HCT116 (cell line): ENCODE results near the gene CAVIN2.

Experiments used
- JUND ChIP-seq: IDR thresholded peaks from 2 replicates; pipeline ENCODE4 v1.6.1; 2012
- RAD21 ChIP-seq: IDR thresholded peaks from 2 replicates; pipeline ENCODE4 v1.6.1; 2012; ENCODE audit warnings: low read depth, mild to moderate bottlenecking
- TCF7L2 ChIP-seq: IDR thresholded peaks from 2 replicates; pipeline ENCODE4 v1.7.0; 2011; ENCODE audit warnings: borderline replicate concordance, inconsistent platforms; ENCODE audit not compliant: insufficient read depth, insufficient read length; ENCODE audit errors: extremely low read depth
- ZNF274 ChIP-seq: fragments of 200-500 bp; sonication (Bioruptor generic); IDR thresholded peaks from 2 replicates; pipeline ENCODE4 v1.6.1; 2014; ENCODE audit warnings: mild to moderate bottlenecking, low read depth, low read length, inconsistent platforms
- TF ChIP-seq, protein P1 (sequence below), 3 experiments: fragments of 200-600 bp in 1 of 3; sonication (generic) in 1 of 3; IDR thresholded peaks in 2 of 3; conservative IDR thresholded peaks in 1 of 3; 2 replicates each; pipeline ENCODE4 v1.5.1; 2012 to 2017; ENCODE audit warnings: low read depth in 2 of 3, low read length in 2 of 3, antibody characterized with exemption in 1 of 3, borderline replicate concordance in 1 of 3, control low read depth in 1 of 3, mild to moderate bottlenecking in 1 of 3, mixed read lengths in 1 of 3, mixed run types in 1 of 3, moderate library complexity in 1 of 3; ENCODE audit not compliant: insufficient read depth in 1 of 3
- TF ChIP-seq, protein P2 (sequence below): IDR thresholded peaks from 2 replicates; pipeline ENCODE4 v1.6.1; 2012; ENCODE audit warnings: low read depth

DNA sequence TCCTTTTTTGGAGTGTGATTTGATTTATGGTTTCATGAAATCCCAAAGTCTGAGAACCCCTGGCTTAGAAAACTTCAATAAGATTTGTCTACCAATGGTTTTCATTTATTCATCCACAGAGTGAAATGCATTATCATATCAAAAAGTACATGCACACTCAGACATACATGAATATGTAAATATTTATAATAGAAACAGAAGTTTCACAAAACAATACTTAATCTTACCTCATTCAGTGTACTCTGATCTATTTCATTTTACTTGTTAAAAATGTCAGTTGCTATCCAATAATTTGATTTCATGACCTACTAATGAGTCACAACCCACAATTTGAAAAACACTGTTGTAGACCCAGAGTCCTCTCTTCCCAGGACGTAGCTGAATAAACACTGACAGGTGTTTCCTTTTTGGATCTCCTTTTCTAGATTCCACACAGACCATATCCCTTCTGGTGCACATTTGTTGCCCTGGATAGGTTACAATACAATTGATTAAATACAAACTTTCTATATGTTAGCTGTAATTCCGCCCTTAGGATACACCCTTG is 10.4 kb upstream of the CAVIN2 start:
- TF ChIP-seq, protein P1, sequence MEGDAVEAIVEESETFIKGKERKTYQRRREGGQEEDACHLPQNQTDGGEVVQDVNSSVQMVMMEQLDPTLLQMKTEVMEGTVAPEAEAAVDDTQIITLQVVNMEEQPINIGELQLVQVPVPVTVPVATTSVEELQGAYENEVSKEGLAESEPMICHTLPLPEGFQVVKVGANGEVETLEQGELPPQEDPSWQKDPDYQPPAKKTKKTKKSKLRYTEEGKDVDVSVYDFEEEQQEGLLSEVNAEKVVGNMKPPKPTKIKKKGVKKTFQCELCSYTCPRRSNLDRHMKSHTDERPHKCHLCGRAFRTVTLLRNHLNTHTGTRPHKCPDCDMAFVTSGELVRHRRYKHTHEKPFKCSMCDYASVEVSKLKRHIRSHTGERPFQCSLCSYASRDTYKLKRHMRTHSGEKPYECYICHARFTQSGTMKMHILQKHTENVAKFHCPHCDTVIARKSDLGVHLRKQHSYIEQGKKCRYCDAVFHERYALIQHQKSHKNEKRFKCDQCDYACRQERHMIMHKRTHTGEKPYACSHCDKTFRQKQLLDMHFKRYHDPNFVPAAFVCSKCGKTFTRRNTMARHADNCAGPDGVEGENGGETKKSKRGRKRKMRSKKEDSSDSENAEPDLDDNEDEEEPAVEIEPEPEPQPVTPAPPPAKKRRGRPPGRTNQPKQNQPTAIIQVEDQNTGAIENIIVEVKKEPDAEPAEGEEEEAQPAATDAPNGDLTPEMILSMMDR (IDR thresholded peaks at IDR 0.05 in 2 of 3, conservative IDR thresholded peaks at IDR 0.05 in 1 of 3; ENCODE audit: borderline replicate concordance in 1 of 3, insufficient read depth in 1 of 3, low read depth in 2 of 3, low read length in 2 of 3), result no peak
- no peak for TF ChIP-seq ZNF274
- no peak for TF ChIP-seq RAD21
- TF ChIP-seq TCF7L2, result no peak
- TF ChIP-seq JUND, result no peak
- TF ChIP-seq, protein P2, sequence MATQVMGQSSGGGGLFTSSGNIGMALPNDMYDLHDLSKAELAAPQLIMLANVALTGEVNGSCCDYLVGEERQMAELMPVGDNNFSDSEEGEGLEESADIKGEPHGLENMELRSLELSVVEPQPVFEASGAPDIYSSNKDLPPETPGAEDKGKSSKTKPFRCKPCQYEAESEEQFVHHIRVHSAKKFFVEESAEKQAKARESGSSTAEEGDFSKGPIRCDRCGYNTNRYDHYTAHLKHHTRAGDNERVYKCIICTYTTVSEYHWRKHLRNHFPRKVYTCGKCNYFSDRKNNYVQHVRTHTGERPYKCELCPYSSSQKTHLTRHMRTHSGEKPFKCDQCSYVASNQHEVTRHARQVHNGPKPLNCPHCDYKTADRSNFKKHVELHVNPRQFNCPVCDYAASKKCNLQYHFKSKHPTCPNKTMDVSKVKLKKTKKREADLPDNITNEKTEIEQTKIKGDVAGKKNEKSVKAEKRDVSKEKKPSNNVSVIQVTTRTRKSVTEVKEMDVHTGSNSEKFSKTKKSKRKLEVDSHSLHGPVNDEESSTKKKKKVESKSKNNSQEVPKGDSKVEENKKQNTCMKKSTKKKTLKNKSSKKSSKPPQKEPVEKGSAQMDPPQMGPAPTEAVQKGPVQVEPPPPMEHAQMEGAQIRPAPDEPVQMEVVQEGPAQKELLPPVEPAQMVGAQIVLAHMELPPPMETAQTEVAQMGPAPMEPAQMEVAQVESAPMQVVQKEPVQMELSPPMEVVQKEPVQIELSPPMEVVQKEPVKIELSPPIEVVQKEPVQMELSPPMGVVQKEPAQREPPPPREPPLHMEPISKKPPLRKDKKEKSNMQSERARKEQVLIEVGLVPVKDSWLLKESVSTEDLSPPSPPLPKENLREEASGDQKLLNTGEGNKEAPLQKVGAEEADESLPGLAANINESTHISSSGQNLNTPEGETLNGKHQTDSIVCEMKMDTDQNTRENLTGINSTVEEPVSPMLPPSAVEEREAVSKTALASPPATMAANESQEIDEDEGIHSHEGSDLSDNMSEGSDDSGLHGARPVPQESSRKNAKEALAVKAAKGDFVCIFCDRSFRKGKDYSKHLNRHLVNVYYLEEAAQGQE, result no peak
